Stimulated activated naive B cell treated with anti-CD40 and anti-IgM and Interleukin-4, amounts not matched to agents 10 μg/mL and 1 μg/mL and 100 μg/mL, for 72 hours (primary cell): ENCODE results near the gene BTC.
"Not testable (repeated sequence)": the region's sequence is repeated elsewhere in the genome, so short reads cannot be mapped to it uniquely, and the experiment has no call there.

Source experiments
- ATAC-seq, 2 donors: fragments of 150-1000 bp; cut with Tn5 transposase; replicated peaks; 2 replicates each; pipeline ENCODE4 v1.10.0; 2021; ENCODE audit warnings: moderate library complexity in 1 of 2
- DNase-seq: peaks from one replicate; pipeline ENCODE4 v3.0.0; 2021
- H3K27ac Mint-ChIP-seq: one replicate; pipeline ENCODE4 v1.8.0; 2022; ENCODE audit warnings: mild to moderate bottlenecking, mixed read lengths
- H3K27me3 Mint-ChIP-seq, 2 donors: one replicate each; pipeline ENCODE4 v1.8.0; 2022; ENCODE audit warnings: mixed read lengths in 2 of 2
- H3K36me3 Mint-ChIP-seq, 2 donors: one replicate each; pipeline ENCODE4 v1.8.0; 2022; ENCODE audit warnings: mixed read lengths in 2 of 2, mild to moderate bottlenecking in 1 of 2
- H3K4me1 Mint-ChIP-seq, 2 donors: one replicate each; pipeline ENCODE4 v1.8.0; 2022; ENCODE audit warnings: mixed read lengths in 2 of 2, mild to moderate bottlenecking in 1 of 2
- H3K4me3 Mint-ChIP-seq, 2 donors: one replicate each; pipeline ENCODE4 v1.8.0; 2022; ENCODE audit warnings: mild to moderate bottlenecking in 2 of 2, mixed read lengths in 2 of 2, moderate library complexity in 1 of 2
- H3K9me3 Mint-ChIP-seq, 2 donors: one replicate each; pipeline ENCODE4 v1.8.0; 2022; ENCODE audit warnings: mixed read lengths in 2 of 2, mild to moderate bottlenecking in 1 of 2

BTC gene

GRCh38 chr4:74794382-74795010 lies at the start of gene BTC:
BTC (minus strand) TSS chr4:74794523; CDS start chr4:74794325, 198 bp downstream.
- ATAC-seq (peak; percentile 61 to 64), DNase-seq (no peak)
- no peak within 1 kb of the TSS for H3K27ac Mint-ChIP-seq
- peak within 1 kb of the TSS; percentile 66 to 76 for H3K4me3 Mint-ChIP-seq
- H3K4me1 Mint-ChIP-seq, result peaks cover 7 to 13% of the 10 kb centered on the region in 2 donors
- H3K27me3 Mint-ChIP-seq, result peaks cover 47 to 67% of the 10 kb centered on the region in 2 donors
- no peaks in the 10 kb centered on the region for H3K9me3 Mint-ChIP-seq
- H3K36me3 Mint-ChIP-seq, result no peaks in the 10 kb centered on the region

DNA sequence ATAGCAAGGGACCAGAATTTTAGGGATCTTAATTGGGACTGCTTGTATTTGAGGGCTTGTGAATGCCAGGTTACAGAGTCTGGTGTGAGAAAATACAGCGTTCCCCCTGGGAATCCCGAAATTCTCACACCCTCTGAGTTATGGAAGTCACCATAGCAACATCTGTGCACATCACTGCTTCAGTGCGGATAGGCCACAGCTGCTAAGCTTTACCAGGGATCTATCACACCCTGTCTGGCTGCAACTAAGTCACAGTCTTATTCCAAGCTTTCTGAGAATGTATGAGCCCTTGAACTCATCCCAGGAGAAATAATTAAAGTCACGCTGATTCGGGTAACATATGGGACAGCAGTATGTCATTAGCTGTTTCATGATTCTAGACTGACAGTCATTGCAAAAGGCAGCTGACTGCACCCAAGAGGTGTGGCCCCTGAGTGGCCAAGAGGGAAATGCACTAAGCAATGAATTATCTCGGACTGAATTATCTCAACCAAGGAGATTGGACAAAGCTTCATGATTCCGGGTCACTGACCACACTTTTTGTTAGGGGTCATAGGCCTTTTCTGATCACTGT lies 46.7 kb upstream of the BTC start:
- Mint-ChIP-seq H3K27me3 (peaks cover 8 to 17% of the 10 kb centered on the region in 2 donors), H3K27ac (no peak overlapping the region), H3K9me3 (no peaks in the 10 kb centered on the region), H3K4me1 (no peaks in the 10 kb centered on the region), H3K36me3 (no peaks in the 10 kb centered on the region), H3K4me3 (no peak overlapping the region)
- DNase-seq (no peak), ATAC-seq (no peak)

- peaks cover 8 to 13% of the 10 kb centered on the region in 2 donors for H3K27me3 Mint-ChIP-seq
- DNase-seq (no peak), ATAC-seq (no peak)
- no peak overlapping the region for H3K4me3 Mint-ChIP-seq
- no peak overlapping the region for H3K27ac Mint-ChIP-seq
- H3K4me1 Mint-ChIP-seq, result no peaks in the 10 kb centered on the region
- H3K36me3 Mint-ChIP-seq, result no peaks in the 10 kb centered on the region
- no peaks in the 10 kb centered on the region for H3K9me3 Mint-ChIP-seq
Observed at GRCh38 chr4:74838746-74839370, 44.5 kb upstream of the BTC start.

- Mint-ChIP-seq H3K4me1 (no peaks in the 10 kb centered on the region), H3K9me3 (peaks cover 6 to 14% of the 10 kb centered on the region in 2 donors), H3K4me3 (no peak overlapping the region), H3K27ac (no peak overlapping the region), H3K36me3 (no peaks in the 10 kb centered on the region), H3K27me3 (no peaks in the 10 kb centered on the region)
- no peak for DNase-seq
- ATAC-seq, result no peak
Observed at GRCh38 chr4:74830928-74831327, 36.6 kb upstream of the BTC start.

DNA sequence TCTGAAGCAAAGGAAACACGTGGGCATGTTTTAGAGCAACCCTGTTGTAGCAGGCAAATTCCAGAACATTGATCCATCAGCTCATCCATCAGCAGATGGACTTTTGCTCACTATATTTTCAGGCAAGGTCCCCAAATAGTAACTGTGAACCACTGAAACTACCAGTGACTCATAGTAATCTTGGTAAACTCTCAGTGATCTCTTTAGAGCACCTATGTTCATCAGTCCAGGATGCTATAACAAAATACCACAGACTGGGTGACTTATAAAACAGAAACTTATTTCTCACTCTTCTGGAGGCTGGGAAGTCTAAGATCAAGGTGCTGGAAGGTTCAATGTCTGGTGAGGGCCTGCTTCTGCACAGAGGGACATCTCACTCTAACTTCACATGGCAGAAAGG lies 28.9 kb upstream of the BTC start:
- H3K36me3 Mint-ChIP-seq, result no peaks in the 10 kb centered on the region
- no peak for ATAC-seq

GRCh38 chr4:74822603-74823002 lies 28.3 kb upstream of the BTC start:
- peaks cover 0 to 1% of the 10 kb centered on the region in 2 donors for H3K9me3 Mint-ChIP-seq
- no peaks in the 10 kb centered on the region for H3K36me3 Mint-ChIP-seq
- H3K27ac Mint-ChIP-seq, result no peak overlapping the region
- ATAC-seq (no peak), DNase-seq (no peak)
- H3K4me1 Mint-ChIP-seq, result no peaks in the 10 kb centered on the region
- no peak overlapping the region for H3K4me3 Mint-ChIP-seq
- H3K27me3 Mint-ChIP-seq, result peaks cover 0 to 6% of the 10 kb centered on the region in 2 donors

More for the DNA sequence above, 28.9 kb upstream of the BTC start:
- no peak overlapping the region for H3K27ac Mint-ChIP-seq
- DNase-seq, result no peak
- H3K9me3 Mint-ChIP-seq, result peaks cover 0 to 5% of the 10 kb centered on the region in 2 donors
- no peaks in the 10 kb centered on the region for H3K4me1 Mint-ChIP-seq
- H3K4me3 Mint-ChIP-seq, result no peak overlapping the region
- H3K27me3 Mint-ChIP-seq, result peaks cover 0 to 6% of the 10 kb centered on the region in 2 donors

DNA sequence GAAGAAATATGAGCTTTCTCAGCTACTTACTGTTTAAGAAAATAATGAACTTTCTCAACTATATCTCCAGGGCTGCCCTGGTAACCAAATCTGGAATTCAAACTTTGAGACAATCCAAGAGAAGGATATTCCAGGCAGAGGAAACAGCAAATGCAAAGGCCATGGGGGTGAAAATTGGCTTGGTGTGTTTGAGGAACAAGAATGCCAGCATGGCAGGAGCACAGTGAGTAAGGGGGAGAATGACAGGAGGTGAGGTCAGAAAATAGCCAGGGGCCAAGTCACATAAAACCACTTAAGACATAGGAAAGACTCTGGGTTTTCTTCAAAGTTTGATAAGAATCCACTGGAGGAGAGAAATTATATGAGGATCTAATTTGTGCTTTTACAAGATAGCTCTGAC lies 27.2 kb upstream of the BTC start:
- no peaks in the 10 kb centered on the region for H3K36me3 Mint-ChIP-seq
- H3K9me3 Mint-ChIP-seq, result peaks cover 0 to under 1% of the 10 kb centered on the region in 2 donors
- H3K27me3 Mint-ChIP-seq, result peaks cover 0 to 6% of the 10 kb centered on the region in 2 donors
- no peak for ATAC-seq
- H3K4me3 Mint-ChIP-seq, result no peak overlapping the region
- no peak overlapping the region for H3K27ac Mint-ChIP-seq
- DNase-seq, result no peak
- H3K4me1 Mint-ChIP-seq, result no peaks in the 10 kb centered on the region

DNA sequence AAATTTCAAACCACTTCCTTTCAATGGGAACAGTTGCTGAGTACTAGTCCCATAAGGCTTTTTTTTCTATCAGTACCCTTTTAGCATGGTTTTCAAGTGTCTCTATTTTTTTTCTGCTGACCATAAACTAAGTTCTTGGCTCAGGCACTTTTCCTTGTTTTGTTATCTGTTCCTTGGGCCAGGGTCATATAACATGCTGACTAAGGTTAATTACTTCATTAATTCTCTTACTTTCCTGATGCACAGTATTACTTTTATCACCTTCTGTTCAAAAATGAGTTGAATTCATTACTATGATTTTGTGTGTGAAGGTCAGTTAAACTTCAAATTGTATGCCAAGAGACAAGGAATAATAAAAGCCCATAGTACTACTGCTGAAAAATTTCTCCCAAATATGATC lies 19.7 kb upstream of the BTC start:
- peaks cover 0 to 4% of the 10 kb centered on the region in 2 donors for H3K9me3 Mint-ChIP-seq
- no peak overlapping the region for H3K27ac Mint-ChIP-seq
- H3K4me1 Mint-ChIP-seq, result no peaks in the 10 kb centered on the region
- H3K36me3 Mint-ChIP-seq, result no peaks in the 10 kb centered on the region
- peaks cover 7 to 9% of the 10 kb centered on the region in 2 donors for H3K27me3 Mint-ChIP-seq
- H3K4me3 Mint-ChIP-seq, result no peak overlapping the region
- ATAC-seq (no peak), DNase-seq (no peak)

DNA sequence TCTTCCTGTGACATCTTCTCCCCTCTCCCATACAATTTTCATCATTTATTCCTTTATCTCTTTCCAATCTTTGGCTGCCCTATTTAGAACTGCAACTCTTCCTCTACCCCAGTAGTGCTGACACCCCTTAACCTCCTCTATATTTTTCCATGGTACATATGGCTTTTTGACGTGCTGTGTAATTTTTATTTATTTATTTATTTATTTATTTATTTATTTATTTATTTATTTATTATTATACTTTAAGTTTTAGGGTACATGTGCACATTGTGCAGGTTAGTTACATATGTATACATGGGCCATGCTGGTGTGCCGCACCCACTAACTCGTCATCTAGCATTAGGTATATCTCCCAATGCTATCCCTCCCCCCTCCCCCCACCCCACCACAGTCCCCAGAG lies 17.7 kb upstream of the BTC start:
- H3K27me3 Mint-ChIP-seq, H3K9me3 Mint-ChIP-seq, ATAC-seq, H3K36me3 Mint-ChIP-seq, H3K27ac Mint-ChIP-seq, H3K4me1 Mint-ChIP-seq, DNase-seq, H3K4me3 Mint-ChIP-seq: not testable (repeated sequence)

DNA sequence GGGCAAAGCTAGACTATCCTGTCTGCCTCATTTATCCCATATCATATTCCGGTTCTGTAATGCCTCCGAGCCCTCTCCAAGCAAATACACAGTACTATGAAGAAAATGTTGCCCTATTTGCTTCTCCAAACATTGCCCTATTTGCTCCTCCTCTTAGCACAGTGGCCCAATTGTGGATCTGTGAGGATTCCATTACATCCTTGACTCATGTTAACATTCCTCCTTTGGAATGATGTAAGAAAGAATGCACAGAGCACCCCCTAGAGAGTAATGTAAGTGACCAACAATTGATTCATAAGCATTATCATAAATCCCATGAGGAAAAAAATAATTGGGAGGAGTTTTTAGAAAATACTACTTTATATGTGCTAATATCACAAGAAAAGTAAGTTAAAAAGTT lies 11.3 kb upstream of the BTC start:
- Mint-ChIP-seq H3K36me3 (no peaks in the 10 kb centered on the region), H3K4me3 (no peak overlapping the region), H3K4me1 (no peaks in the 10 kb centered on the region), H3K27ac (no peak overlapping the region), H3K27me3 (peaks cover 0 to 5% of the 10 kb centered on the region in 2 donors), H3K9me3 (peaks cover 0 to 3% of the 10 kb centered on the region in 2 donors)
- DNase-seq, result no peak
- ATAC-seq, result no peak

DNA sequence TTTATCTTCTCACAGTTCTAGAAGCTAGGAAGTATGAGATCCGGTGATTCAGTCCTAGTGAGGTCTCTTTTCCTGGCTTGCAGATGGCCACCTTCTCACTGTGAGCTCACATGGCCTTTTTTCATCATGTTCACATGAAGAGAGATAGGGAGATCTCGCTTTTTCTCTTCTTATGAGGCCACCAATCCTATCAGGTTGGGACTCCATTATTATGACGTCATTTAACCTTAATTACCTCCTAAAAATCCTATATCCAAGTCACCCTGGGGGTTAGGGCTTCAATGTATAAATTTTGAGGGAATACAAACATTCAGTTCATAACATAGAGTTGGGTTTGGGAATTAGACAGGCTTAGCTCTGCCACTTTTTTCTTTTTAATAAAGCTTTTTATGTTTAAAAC lies 6.0 kb upstream of the BTC start:
- H3K27ac Mint-ChIP-seq, result no peak overlapping the region
- H3K4me3 Mint-ChIP-seq, result no peak overlapping the region
- H3K9me3 Mint-ChIP-seq, result peaks cover 0 to 3% of the 10 kb centered on the region in 2 donors
- no peaks in the 10 kb centered on the region for H3K4me1 Mint-ChIP-seq
- H3K36me3 Mint-ChIP-seq, result no peaks in the 10 kb centered on the region
- ATAC-seq (no peak), DNase-seq (no peak)
- peaks cover 12 to 23% of the 10 kb centered on the region in 2 donors for H3K27me3 Mint-ChIP-seq

GRCh38 chr4:74796631-74797030 lies 2.3 kb upstream of the BTC start:
- no peaks in the 10 kb centered on the region for H3K36me3 Mint-ChIP-seq
- peaks cover 40 to 54% of the 10 kb centered on the region in 2 donors for H3K27me3 Mint-ChIP-seq
- H3K4me3 Mint-ChIP-seq, result no peak overlapping the region
- H3K9me3 Mint-ChIP-seq, result peaks cover 0 to 2% of the 10 kb centered on the region in 2 donors
- DNase-seq (no peak), ATAC-seq (no peak)
- peaks cover 7 to 13% of the 10 kb centered on the region in 2 donors for H3K4me1 Mint-ChIP-seq
- H3K27ac Mint-ChIP-seq, result no peak overlapping the region

DNA sequence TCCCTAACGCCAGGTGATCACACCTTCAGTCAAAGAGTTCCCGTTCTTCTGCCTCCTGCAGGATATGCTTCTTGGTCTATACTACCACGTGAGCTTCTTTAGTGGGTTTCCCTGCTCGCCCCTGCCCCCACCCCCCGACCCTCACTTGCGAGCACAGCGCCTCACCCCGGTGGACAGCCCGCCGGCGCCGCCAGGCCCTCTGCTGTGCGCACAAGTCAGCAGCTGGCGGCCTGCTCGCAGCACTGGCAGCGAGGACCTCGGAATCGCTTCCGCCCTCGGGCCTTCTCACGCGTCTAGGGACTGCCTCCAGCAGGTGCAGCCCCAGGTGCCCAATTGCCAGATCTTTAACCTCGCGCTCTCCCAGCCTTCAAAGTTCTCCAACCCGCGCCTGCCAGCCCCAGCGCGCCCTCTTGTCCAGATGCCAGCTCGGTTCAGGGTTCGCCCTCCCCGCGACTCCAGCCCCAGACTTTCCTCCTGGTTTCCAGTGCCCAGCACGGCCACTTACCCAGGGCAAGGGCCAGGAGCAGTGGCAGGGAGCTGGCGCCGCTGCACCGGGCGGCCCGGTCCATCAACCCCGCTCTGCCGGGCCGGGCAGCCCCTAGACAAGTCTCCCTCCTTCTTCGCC lies 454 bp downstream of the BTC start:
- peaks cover 47 to 63% of the 10 kb centered on the region in 2 donors for H3K27me3 Mint-ChIP-seq
- peak; percentile 15 for DNase-seq
- no peaks in the 10 kb centered on the region for H3K36me3 Mint-ChIP-seq
- peak overlapping the region; percentile 66 to 76 for H3K4me3 Mint-ChIP-seq
- peaks cover 7 to 13% of the 10 kb centered on the region in 2 donors for H3K4me1 Mint-ChIP-seq
- no peak overlapping the region for H3K27ac Mint-ChIP-seq
- H3K9me3 Mint-ChIP-seq, result no peaks in the 10 kb centered on the region
- peak; percentile 89 for ATAC-seq

DNA sequence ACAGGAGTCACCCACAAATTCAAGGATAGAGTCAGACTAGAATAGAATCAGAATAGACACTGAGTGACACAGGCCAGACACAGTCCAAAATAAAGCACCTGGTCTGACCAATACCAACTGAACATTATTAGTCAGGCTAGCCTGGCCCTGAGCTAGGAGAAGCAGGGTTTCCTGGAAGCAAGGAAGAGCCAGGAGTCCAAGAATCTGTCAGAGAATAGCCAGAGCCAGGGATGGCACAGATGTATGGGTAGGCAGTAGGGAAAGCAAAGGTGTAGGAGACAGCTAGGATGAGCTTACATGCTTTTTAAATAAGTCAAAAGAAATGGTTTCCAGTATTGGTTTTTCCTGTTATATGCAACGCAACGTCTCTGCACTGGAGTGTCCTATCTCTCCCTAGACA lies 3.7 kb downstream of the BTC start:
- Mint-ChIP-seq H3K27me3 (peaks cover 40 to 58% of the 10 kb centered on the region in 2 donors), H3K4me1 (peaks cover 7 to 13% of the 10 kb centered on the region in 2 donors), H3K27ac (no peak overlapping the region), H3K9me3 (no peaks in the 10 kb centered on the region), H3K36me3 (no peaks in the 10 kb centered on the region), H3K4me3 (no peak overlapping the region)
- ATAC-seq, result no peak
- DNase-seq, result no peak
